ENCODE measurements around the gene REG1A. TPM values are rescaled to one million over a fixed set of nuclear protein-coding genes. Genes with fewer than 3 reads are reported as not detected.

Gene REG1A
- total RNA-seq (2021): 4.8 to 8.2 TPM (median 5.2 TPM) in 3 replicates
- Bru-seq, nascent RNA: percentile 33 among the genes with signal in this experiment
- long read RNA-seq, experiment 1: 0 reads
- long read RNA-seq, experiment 2: 0 reads
- long read RNA-seq, experiment 3, partial matches to known transcripts: 0 of 1 reads
- long read RNA-seq, experiment 3, other reads (novel, unspliced or antisense): 1 of 1 reads

- Mint-ChIP-seq H3K9me3 (peaks cover 5% of the 10 kb centered on the region), H3K4me1 (no peaks in the 10 kb centered on the region), H3K27ac (no peak within 1 kb of the TSS), H3K36me3 (no peaks in the 10 kb centered on the region), H3K27me3 (ENCODE audit: low read depth) (no peaks in the 10 kb centered on the region), H3K4me3 (no peak within 1 kb of the TSS)
- ChIA-PET CTCF (no interaction called here), POLR2A (no interaction called here)
- no peak for ATAC-seq
- no peak for DNase-seq (ENCODE audit: low spot score)
- TF ChIP-seq CTCF (IDR thresholded peaks at IDR 0.05) (no peak), KAT7 (CRISPR knock-in tag; IDR thresholded peaks at IDR 0.05; ENCODE audit: borderline replicate concordance) (no peak), NFYB (CRISPR knock-in tag; conservative IDR thresholded peaks at IDR 0.05; ENCODE audit: low read depth) (no peak), NR2C2 (CRISPR knock-in tag; IDR thresholded peaks at IDR 0.05) (no peak), TP53 (CRISPR knock-in tag; IDR thresholded peaks at IDR 0.05) (no peak), MXD4 (CRISPR knock-in tag; IDR thresholded peaks at IDR 0.05; ENCODE audit: borderline replicate concordance) (no peak), ZNF263 (CRISPR knock-in tag; IDR thresholded peaks at IDR 0.05; ENCODE audit: low read depth) (no peak), TEAD4 (CRISPR knock-in tag; IDR thresholded peaks at IDR 0.05) (no peak), ATF2 (CRISPR knock-in tag; IDR thresholded peaks at IDR 0.05; ENCODE audit: borderline replicate concordance, low read depth) (no peak), PREB (CRISPR knock-in tag; IDR thresholded peaks at IDR 0.05; ENCODE audit: borderline replicate concordance) (no peak), USF2 (CRISPR knock-in tag; IDR thresholded peaks at IDR 0.05) (no peak), ZNF512 (CRISPR knock-in tag; IDR thresholded peaks at IDR 0.05; ENCODE audit: borderline replicate concordance) (no peak), ZNF281 (CRISPR knock-in tag; IDR thresholded peaks at IDR 0.05) (no peak), ZNF423 (CRISPR knock-in tag; IDR thresholded peaks at IDR 0.05) (no peak)
These were observed at the start of gene REG1A for GRCh38 chr2:79120194-79120713. REG1A (plus strand) TSS chr2:79120488; CDS start chr2:79120862, 374 bp downstream.

- H3K27me3 Mint-ChIP-seq (ENCODE audit: low read depth): no peaks in the 10 kb centered on the region
- no peak overlapping the region for H3K27ac Mint-ChIP-seq
- ATAC-seq (no peak), DNase-seq (ENCODE audit: low spot score) (no peak)
- H3K36me3 Mint-ChIP-seq: no peaks in the 10 kb centered on the region
- H3K4me3 Mint-ChIP-seq: no peak overlapping the region
- ChIA-PET CTCF (interaction anchor here (2.0 kb wide), 1 partner anchor 31 kb away, joined by 6 read pairs; no protein-coding TSS in a partner anchor), POLR2A (no interaction called here)
- H3K4me1 Mint-ChIP-seq: no peaks in the 10 kb centered on the region
- peaks cover 4% of the 10 kb centered on the region for H3K9me3 Mint-ChIP-seq
- no peak for TF ChIP-seq GTF2I (CRISPR knock-in tag; conservative IDR thresholded peaks at IDR 0.05)
- TF ChIP-seq ZNF423 (CRISPR knock-in tag; IDR thresholded peaks at IDR 0.05): no peak
- TF ChIP-seq PREB (CRISPR knock-in tag; IDR thresholded peaks at IDR 0.05; ENCODE audit: borderline replicate concordance): no peak
- TF ChIP-seq TEAD1 (CRISPR knock-in tag; IDR thresholded peaks at IDR 0.05): no peak
- TF ChIP-seq USF1 (CRISPR knock-in tag; IDR thresholded peaks at IDR 0.05): no peak
- TF ChIP-seq ZBTB21 (CRISPR knock-in tag; IDR thresholded peaks at IDR 0.05; ENCODE audit: borderline replicate concordance): no peak
- no peak for TF ChIP-seq E2F1 (CRISPR knock-in tag; IDR thresholded peaks at IDR 0.05)
- no peak for TF ChIP-seq IRF2 (CRISPR knock-in tag; IDR thresholded peaks at IDR 0.05; ENCODE audit: borderline replicate concordance, low read depth)
These were observed 49.2 kb upstream of the REG1A start for GRCh38 chr2:79071078-79071477.
